ENCODE data around the gene LRRC4.

DNA sequence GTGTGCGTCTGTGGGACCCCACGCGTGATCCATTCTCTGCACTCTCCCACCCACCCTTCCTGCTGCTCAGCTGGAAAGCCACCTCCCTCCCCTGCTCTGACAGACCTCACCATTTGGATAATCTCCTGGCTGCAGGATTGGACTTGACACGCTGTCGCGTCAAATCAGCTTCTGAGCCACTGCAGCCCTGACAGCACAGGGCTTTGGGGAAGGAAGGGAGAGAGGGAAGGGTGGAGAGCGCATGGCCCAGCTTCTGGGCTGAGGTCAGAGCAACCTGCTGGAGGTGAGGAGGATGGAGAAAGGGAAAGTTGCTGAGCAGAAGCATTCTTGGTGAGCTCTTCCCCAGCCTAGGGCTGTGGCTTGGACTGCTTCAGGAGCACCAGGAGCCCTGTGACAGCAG is 48.9 kb upstream of the LRRC4 start:
- TF ChIP-seq, protein P1, sequence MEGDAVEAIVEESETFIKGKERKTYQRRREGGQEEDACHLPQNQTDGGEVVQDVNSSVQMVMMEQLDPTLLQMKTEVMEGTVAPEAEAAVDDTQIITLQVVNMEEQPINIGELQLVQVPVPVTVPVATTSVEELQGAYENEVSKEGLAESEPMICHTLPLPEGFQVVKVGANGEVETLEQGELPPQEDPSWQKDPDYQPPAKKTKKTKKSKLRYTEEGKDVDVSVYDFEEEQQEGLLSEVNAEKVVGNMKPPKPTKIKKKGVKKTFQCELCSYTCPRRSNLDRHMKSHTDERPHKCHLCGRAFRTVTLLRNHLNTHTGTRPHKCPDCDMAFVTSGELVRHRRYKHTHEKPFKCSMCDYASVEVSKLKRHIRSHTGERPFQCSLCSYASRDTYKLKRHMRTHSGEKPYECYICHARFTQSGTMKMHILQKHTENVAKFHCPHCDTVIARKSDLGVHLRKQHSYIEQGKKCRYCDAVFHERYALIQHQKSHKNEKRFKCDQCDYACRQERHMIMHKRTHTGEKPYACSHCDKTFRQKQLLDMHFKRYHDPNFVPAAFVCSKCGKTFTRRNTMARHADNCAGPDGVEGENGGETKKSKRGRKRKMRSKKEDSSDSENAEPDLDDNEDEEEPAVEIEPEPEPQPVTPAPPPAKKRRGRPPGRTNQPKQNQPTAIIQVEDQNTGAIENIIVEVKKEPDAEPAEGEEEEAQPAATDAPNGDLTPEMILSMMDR (IDR thresholded peaks at IDR 0.05), result no peak
- no peak for TF ChIP-seq POLR2A (IDR thresholded peaks at IDR 0.05)
